ENCODE measurements around the gene LTBP4. TPM values are rescaled to one million over a fixed set of nuclear protein-coding genes. Genes with fewer than 3 reads are reported as not detected.

LTBP4 gene, protein sequence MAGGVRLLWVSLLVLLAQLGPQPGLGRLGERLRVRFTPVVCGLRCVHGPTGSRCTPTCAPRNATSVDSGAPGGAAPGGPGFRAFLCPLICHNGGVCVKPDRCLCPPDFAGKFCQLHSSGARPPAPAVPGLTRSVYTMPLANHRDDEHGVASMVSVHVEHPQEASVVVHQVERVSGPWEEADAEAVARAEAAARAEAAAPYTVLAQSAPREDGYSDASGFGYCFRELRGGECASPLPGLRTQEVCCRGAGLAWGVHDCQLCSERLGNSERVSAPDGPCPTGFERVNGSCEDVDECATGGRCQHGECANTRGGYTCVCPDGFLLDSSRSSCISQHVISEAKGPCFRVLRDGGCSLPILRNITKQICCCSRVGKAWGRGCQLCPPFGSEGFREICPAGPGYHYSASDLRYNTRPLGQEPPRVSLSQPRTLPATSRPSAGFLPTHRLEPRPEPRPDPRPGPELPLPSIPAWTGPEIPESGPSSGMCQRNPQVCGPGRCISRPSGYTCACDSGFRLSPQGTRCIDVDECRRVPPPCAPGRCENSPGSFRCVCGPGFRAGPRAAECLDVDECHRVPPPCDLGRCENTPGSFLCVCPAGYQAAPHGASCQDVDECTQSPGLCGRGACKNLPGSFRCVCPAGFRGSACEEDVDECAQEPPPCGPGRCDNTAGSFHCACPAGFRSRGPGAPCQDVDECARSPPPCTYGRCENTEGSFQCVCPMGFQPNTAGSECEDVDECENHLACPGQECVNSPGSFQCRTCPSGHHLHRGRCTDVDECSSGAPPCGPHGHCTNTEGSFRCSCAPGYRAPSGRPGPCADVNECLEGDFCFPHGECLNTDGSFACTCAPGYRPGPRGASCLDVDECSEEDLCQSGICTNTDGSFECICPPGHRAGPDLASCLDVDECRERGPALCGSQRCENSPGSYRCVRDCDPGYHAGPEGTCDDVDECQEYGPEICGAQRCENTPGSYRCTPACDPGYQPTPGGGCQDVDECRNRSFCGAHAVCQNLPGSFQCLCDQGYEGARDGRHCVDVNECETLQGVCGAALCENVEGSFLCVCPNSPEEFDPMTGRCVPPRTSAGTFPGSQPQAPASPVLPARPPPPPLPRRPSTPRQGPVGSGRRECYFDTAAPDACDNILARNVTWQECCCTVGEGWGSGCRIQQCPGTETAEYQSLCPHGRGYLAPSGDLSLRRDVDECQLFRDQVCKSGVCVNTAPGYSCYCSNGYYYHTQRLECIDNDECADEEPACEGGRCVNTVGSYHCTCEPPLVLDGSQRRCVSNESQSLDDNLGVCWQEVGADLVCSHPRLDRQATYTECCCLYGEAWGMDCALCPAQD (N-terminal part only)
- total RNA-seq (2022) (14.1 and 20.3 TPM in 2 replicates), Bru-seq, nascent RNA (percentile 28 among the genes with signal in this experiment), BruChase-seq, experiment 1, labeled RNA remaining after a 6-hour chase (percentile 37 among the genes with signal in this experiment), BruChase-seq, experiment 2, labeled RNA remaining after a 2-hour chase (percentile 39 among the genes with signal in this experiment)
- long read RNA-seq, partial matches to known transcripts, result 1 of 4 reads
- long read RNA-seq, other reads (novel, unspliced or antisense), result 3 of 4 reads

- intact Hi-C loops (cut with micrococcal nuclease; ENCODE audit: unreplicated experiment), result no loop called here
- CTCF ChIA-PET, result interaction anchor here (0.6 to 2.4 kb wide), 2 partner anchors 60 to 304 kb away, joined by 5 to 11 read pairs; no protein-coding TSS in a partner anchor
- H3K4me1 Mint-ChIP-seq (ENCODE audit: low read depth, unreplicated experiment), result peaks cover 76% of the 10 kb centered on the region
- peak; percentile 20 for TF ChIP-seq CTCF (IDR thresholded peaks at IDR 0.05; ENCODE audit: unreplicated experiment)
- no peaks in the 10 kb centered on the region for H3K9me3 Mint-ChIP-seq (ENCODE audit: low read depth, unreplicated experiment)
- no peak within 1 kb of the TSS for H3K27ac Mint-ChIP-seq (ENCODE audit: unreplicated experiment)
- DNase-seq, result peak; percentile 48
- H3K27me3 Mint-ChIP-seq (ENCODE audit: unreplicated experiment), result peaks cover 62% of the 10 kb centered on the region
- peaks cover 53% of the 10 kb centered on the region for H3K36me3 Mint-ChIP-seq (ENCODE audit: insufficient read depth, unreplicated experiment)
- H3K4me3 Mint-ChIP-seq (ENCODE audit: low read depth, unreplicated experiment), result peak within 1 kb of the TSS; percentile 48
- BruUV-seq (replicated peaks), result no TSS peak
These were observed at the start of gene LTBP4 for GRCh38 chr19:40601134-40601974. TSS of gene LTBP4 (plus strand) at chr19:40601369. CDS start at chr19:40601388, 19 bp downstream.

GRCh38 chr19:40552848-40553247 is 48.3 kb upstream of the LTBP4 start:
- H3K4me1 Mint-ChIP-seq (ENCODE audit: low read depth, unreplicated experiment), result no peaks in the 10 kb centered on the region
- no TSS peak for BruUV-seq (replicated peaks)
- CTCF ChIA-PET, result interaction anchor here (1.6 kb wide), 1 partner anchor 82 kb away, joined by 3 read pairs; no protein-coding TSS in a partner anchor
- peaks cover 92% of the 10 kb centered on the region for H3K27me3 Mint-ChIP-seq (ENCODE audit: unreplicated experiment)
- no peaks in the 10 kb centered on the region for H3K36me3 Mint-ChIP-seq (ENCODE audit: insufficient read depth, unreplicated experiment)
- H3K4me3 Mint-ChIP-seq (ENCODE audit: low read depth, unreplicated experiment), result no peak overlapping the region
- DNase-seq, result no peak
- H3K9me3 Mint-ChIP-seq (ENCODE audit: low read depth, unreplicated experiment), result no peaks in the 10 kb centered on the region
- H3K27ac Mint-ChIP-seq (ENCODE audit: unreplicated experiment), result no peak overlapping the region
- TF ChIP-seq CTCF (IDR thresholded peaks at IDR 0.05; ENCODE audit: unreplicated experiment), result no peak
- intact Hi-C loops (cut with micrococcal nuclease; ENCODE audit: unreplicated experiment), result no loop called here

GRCh38 chr19:40553885-40554857 is 47.0 kb upstream of the LTBP4 start:
- CTCF ChIA-PET, result interaction anchor here (0.9 to 1.6 kb wide), 2 partner anchors 23 to 81 kb away, joined by 3 read pairs; no protein-coding TSS in a partner anchor
- intact Hi-C loops (cut with micrococcal nuclease; ENCODE audit: unreplicated experiment), result no loop called here
- Mint-ChIP-seq H3K36me3 (ENCODE audit: insufficient read depth, unreplicated experiment) (no peaks in the 10 kb centered on the region), H3K4me1 (ENCODE audit: low read depth, unreplicated experiment) (no peaks in the 10 kb centered on the region), H3K27me3 (ENCODE audit: unreplicated experiment) (peaks cover 92% of the 10 kb centered on the region), H3K4me3 (ENCODE audit: low read depth, unreplicated experiment) (no peak overlapping the region), H3K9me3 (ENCODE audit: low read depth, unreplicated experiment) (no peaks in the 10 kb centered on the region), H3K27ac (ENCODE audit: unreplicated experiment) (no peak overlapping the region)
- no peak for TF ChIP-seq CTCF (IDR thresholded peaks at IDR 0.05; ENCODE audit: unreplicated experiment)
- BruUV-seq (replicated peaks), result no TSS peak
- peak; percentile 11 for DNase-seq
